GM18505 (cell line): ENCODE data around the gene C1orf159.

ENCODE experiments used
- ATAC-seq: cut with Tn5 transposase; IDR thresholded peaks from one replicate; pipeline ENCODE4 v1.9.1; 2021; ENCODE audit not compliant: unreplicated experiment
- POLR2A ChIP-seq: IDR thresholded peaks from 4 replicates; pipeline ENCODE4 v1.6.1; 2011; ENCODE audit warnings: borderline replicate concordance; ENCODE audit not compliant: insufficient read depth, insufficient read length; ENCODE audit errors: extremely low read depth

C1orf159 gene

GRCh38 chr1:1037366-1038327, 78.2 kb downstream of the C1orf159 start:
- no peak for TF ChIP-seq POLR2A
- ATAC-seq = no peak

- no peak for ATAC-seq
- TF ChIP-seq POLR2A = no peak
Measured at GRCh38 chr1:1035291-1035943, 80.5 kb downstream of the C1orf159 start.

DNA sequence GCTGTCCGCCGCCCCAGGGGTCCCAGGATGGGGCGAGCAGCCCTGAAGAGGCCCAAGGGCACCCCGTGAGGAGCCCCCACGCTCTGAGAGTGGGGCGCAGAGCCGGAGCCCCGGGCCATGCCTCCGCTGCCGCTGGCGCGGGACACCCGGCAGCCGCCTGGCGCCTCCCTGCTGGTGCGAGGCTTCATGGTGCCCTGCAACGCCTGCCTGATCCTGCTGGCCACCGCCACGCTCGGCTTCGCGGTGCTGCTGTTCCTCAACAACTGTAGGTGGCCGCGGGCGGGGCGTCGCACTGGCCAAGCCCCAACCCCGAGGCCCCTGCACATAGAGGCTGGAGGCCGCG, 81.5 kb downstream of the C1orf159 start:
- TF ChIP-seq POLR2A = no peak
- ATAC-seq = no peak

GRCh38 chr1:1033731-1034438, 82.0 kb downstream of the C1orf159 start:
- TF ChIP-seq POLR2A = no peak
- ATAC-seq = no peak

- peak; percentile 72 for ATAC-seq
- TF ChIP-seq POLR2A = no peak
Measured at GRCh38 chr1:1033009-1033587, 82.8 kb downstream of the C1orf159 start.

DNA sequence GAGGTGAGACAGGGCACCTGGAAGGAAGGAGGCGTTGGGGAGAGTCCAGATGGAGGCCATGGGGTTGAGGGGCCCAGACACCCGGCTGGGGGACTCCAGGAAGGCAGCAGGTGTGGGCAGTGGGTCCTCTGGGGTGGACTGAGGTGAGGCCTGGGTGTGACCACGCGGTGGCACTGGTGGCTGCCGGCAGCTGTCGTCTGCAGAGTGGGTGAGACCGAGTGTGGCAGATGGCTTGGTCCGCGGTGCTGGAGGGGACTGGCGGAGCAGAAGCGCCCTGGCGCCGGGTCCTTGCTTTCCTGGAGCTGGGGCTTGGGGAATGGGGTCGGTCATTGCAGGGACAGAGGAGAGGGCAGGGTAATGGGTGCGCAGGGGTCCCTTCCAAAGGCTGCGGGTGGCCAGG, 83.5 kb downstream of the C1orf159 start:
- ATAC-seq = no peak
- no peak for TF ChIP-seq POLR2A
